Measurements from ENCODE around the gene DICER1.
"Not testable (repeated sequence)": the region's sequence is repeated elsewhere in the genome, so short reads cannot be mapped to it uniquely, and the experiment has no call there.

The DICER1 gene, protein sequence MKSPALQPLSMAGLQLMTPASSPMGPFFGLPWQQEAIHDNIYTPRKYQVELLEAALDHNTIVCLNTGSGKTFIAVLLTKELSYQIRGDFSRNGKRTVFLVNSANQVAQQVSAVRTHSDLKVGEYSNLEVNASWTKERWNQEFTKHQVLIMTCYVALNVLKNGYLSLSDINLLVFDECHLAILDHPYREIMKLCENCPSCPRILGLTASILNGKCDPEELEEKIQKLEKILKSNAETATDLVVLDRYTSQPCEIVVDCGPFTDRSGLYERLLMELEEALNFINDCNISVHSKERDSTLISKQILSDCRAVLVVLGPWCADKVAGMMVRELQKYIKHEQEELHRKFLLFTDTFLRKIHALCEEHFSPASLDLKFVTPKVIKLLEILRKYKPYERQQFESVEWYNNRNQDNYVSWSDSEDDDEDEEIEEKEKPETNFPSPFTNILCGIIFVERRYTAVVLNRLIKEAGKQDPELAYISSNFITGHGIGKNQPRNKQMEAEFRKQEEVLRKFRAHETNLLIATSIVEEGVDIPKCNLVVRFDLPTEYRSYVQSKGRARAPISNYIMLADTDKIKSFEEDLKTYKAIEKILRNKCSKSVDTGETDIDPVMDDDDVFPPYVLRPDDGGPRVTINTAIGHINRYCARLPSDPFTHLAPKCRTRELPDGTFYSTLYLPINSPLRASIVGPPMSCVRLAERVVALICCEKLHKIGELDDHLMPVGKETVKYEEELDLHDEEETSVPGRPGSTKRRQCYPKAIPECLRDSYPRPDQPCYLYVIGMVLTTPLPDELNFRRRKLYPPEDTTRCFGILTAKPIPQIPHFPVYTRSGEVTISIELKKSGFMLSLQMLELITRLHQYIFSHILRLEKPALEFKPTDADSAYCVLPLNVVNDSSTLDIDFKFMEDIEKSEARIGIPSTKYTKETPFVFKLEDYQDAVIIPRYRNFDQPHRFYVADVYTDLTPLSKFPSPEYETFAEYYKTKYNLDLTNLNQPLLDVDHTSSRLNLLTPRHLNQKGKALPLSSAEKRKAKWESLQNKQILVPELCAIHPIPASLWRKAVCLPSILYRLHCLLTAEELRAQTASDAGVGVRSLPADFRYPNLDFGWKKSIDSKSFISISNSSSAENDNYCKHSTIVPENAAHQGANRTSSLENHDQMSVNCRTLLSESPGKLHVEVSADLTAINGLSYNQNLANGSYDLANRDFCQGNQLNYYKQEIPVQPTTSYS (N-terminal part only)

DNA sequence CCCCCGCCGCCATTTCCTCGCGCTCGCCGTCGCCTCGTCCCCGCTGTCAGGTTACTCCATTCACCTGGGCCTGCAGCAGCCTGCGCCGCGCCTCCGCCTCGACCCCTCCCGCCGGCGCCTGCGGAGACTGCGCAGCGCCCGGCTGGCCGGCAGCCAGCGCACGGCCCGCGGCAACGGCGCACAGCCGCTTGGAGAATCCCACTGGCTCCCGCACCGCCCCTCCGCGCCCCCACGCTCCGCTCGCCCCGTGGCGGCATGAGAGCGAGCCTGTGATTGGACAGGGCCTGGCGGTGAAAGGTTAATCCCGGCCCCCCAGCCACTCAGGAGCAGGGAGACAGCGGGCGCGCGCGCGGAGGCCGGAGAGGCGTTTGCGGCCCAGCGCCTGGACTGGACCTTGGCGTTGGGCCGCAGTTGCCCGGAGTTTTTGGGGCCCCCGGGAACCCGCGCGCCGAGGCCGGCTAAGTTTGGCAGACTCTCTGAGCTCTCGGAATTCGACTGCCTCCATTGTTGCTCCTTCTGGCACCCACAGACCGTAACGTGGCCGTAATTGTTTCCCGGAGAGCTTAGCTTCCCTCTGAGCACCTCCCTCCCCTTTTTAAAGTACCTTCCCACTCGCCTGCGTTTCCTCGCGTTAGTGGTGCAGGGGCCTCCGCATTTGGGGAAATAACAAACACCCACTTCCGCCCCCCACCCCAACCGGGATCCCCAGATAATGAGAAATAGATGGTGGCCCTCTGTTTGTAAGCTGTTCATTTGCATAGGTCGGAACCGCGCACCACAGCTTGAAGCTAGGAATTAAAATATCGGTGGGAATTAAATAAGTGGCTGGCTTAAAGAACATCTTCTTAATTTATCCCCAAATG is at the start of gene DICER1:
DICER1 (minus strand) TSS at position 203 of the 863 bp plus-strand sequence. CDS start 24,071 bp downstream, outside the sequence.
- peak within 1 kb of the TSS; percentile 88 for H3K9ac ChIP-seq
- no peaks in the 10 kb centered on the region for H3K36me3 ChIP-seq (ENCODE audit: insufficient read depth)
- H2AFZ ChIP-seq (ENCODE audit: low read depth), result peak within 1 kb of the TSS; percentile 89
- TF ChIP-seq, protein P1, sequence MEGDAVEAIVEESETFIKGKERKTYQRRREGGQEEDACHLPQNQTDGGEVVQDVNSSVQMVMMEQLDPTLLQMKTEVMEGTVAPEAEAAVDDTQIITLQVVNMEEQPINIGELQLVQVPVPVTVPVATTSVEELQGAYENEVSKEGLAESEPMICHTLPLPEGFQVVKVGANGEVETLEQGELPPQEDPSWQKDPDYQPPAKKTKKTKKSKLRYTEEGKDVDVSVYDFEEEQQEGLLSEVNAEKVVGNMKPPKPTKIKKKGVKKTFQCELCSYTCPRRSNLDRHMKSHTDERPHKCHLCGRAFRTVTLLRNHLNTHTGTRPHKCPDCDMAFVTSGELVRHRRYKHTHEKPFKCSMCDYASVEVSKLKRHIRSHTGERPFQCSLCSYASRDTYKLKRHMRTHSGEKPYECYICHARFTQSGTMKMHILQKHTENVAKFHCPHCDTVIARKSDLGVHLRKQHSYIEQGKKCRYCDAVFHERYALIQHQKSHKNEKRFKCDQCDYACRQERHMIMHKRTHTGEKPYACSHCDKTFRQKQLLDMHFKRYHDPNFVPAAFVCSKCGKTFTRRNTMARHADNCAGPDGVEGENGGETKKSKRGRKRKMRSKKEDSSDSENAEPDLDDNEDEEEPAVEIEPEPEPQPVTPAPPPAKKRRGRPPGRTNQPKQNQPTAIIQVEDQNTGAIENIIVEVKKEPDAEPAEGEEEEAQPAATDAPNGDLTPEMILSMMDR (conservative IDR thresholded peaks at IDR 0.05; ENCODE audit: low read depth, low read length), result no peak
- peak within 1 kb of the TSS; percentile 87 for H3K27ac ChIP-seq
- peaks cover 42% of the 10 kb centered on the region for H3K79me2 ChIP-seq (ENCODE audit: insufficient read depth, low read depth)
- H4K20me1 ChIP-seq (ENCODE audit: insufficient read depth), result no peaks in the 10 kb centered on the region
- no peaks in the 10 kb centered on the region for H3K27me3 ChIP-seq (ENCODE audit: insufficient read depth, low read depth)
- peaks cover 13% of the 10 kb centered on the region for H3K4me1 ChIP-seq (ENCODE audit: low read depth, poor library complexity, severe bottlenecking)
- H3K4me2 ChIP-seq, result peak within 1 kb of the TSS; percentile 84
- H3K4me3 ChIP-seq (IDR thresholded peaks at IDR 0.05; ENCODE audit: insufficient read depth, low read depth, low read length), result no peak within 1 kb of the TSS

DNA sequence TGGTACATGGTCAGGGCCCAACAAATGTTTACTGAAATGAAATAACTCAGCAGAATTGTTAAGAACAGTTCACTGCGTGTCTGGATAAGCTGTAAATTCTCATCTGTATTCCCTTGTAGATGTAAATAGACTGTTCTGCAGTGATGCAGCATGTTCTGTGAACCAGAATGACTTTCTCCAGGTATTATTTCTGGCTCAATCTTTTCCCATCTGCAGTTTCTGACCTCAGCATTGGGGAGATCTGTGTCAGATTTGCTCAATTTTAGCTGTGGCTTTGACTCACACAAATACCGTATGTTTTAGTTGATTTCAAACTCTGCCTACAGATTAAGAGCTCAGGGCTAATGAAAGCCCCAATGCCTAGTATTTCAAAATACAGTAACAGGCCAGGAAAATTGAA is 49.2 kb upstream of the DICER1 start:
- Histone ChIP-seq H3K27ac (no peak overlapping the region), H2AFZ (ENCODE audit: low read depth) (no peak overlapping the region), H3K4me3 (IDR thresholded peaks at IDR 0.05; ENCODE audit: insufficient read depth, low read depth, low read length) (no peak overlapping the region), H3K4me1 (ENCODE audit: low read depth, poor library complexity, severe bottlenecking) (no peaks in the 10 kb centered on the region), H3K79me2 (ENCODE audit: insufficient read depth, low read depth) (no peaks in the 10 kb centered on the region), H3K36me3 (ENCODE audit: insufficient read depth) (no peaks in the 10 kb centered on the region), H3K27me3 (ENCODE audit: insufficient read depth, low read depth) (no peaks in the 10 kb centered on the region), H3K9ac (no peak overlapping the region), H4K20me1 (ENCODE audit: insufficient read depth) (no peaks in the 10 kb centered on the region), H3K4me2 (no peak overlapping the region)
- TF ChIP-seq, protein P1 (conservative IDR thresholded peaks at IDR 0.05; ENCODE audit: low read depth, low read length), result no peak

DNA sequence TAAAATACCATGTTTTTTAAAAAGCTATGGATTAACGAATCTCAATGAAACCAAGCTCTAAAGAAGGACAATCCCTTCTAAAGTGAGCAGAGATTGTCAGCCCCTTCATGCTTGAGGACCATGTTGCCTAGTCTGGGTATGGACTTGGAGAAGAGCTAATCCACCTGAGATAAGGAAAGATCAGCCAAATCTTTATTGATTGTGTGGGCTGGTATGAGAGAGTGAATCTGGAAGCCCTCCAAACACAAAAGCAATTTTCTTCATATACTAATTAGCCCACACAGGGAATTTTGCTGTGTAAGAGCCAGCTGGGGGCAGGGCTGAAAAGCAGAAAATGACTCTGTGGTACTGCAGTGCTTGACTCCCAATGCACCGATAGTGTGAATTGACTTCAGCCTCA is 47.4 kb upstream of the DICER1 start:
- H3K4me3 ChIP-seq (IDR thresholded peaks at IDR 0.05; ENCODE audit: insufficient read depth, low read depth, low read length), result no peak overlapping the region
- H3K36me3 ChIP-seq (ENCODE audit: insufficient read depth), result no peaks in the 10 kb centered on the region
- no peak overlapping the region for H3K9ac ChIP-seq
- no peaks in the 10 kb centered on the region for H3K27me3 ChIP-seq (ENCODE audit: insufficient read depth, low read depth)
- H3K79me2 ChIP-seq (ENCODE audit: insufficient read depth, low read depth), result no peaks in the 10 kb centered on the region
- H4K20me1 ChIP-seq (ENCODE audit: insufficient read depth), result no peaks in the 10 kb centered on the region
- TF ChIP-seq, protein P1 (conservative IDR thresholded peaks at IDR 0.05; ENCODE audit: low read depth, low read length), result no peak
- no peak overlapping the region for H3K27ac ChIP-seq
- H2AFZ ChIP-seq (ENCODE audit: low read depth), result no peak overlapping the region
- no peak overlapping the region for H3K4me2 ChIP-seq
- no peaks in the 10 kb centered on the region for H3K4me1 ChIP-seq (ENCODE audit: low read depth, poor library complexity, severe bottlenecking)

DNA sequence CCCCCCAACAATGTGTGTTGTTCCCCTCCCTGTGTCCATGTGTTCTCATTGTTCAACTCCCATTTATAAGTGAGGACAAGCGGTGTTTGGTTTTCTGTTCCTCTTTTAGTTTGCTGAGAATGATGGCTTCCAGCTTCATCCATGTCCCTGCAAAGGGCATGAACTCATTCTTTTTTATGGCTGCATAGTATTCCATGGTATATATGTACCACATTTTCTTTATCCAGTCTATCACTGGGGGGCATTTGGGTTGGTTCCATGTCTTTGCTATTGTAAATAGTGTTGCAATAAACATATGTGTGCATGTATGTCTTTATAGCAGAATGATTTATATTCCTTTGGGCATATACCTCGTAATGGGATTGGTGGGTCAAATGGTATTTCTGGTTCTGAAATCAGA is 44.4 kb upstream of the DICER1 start:
- H3K4me1 ChIP-seq (ENCODE audit: low read depth, poor library complexity, severe bottlenecking); H4K20me1 ChIP-seq (ENCODE audit: insufficient read depth); H3K79me2 ChIP-seq (ENCODE audit: insufficient read depth, low read depth); H3K27ac ChIP-seq; H3K4me2 ChIP-seq; H3K4me3 ChIP-seq (IDR thresholded peaks at IDR 0.05; ENCODE audit: insufficient read depth, low read depth, low read length); H2AFZ ChIP-seq (ENCODE audit: low read depth); H3K9ac ChIP-seq; H3K27me3 ChIP-seq (ENCODE audit: insufficient read depth, low read depth); H3K36me3 ChIP-seq (ENCODE audit: insufficient read depth): not testable (repeated sequence)

All from KMS-11 (cell line).